GM12892 (cell line): ENCODE data around the gene TYW1.
"Not testable (repeated sequence)": the region's sequence is repeated elsewhere in the genome, so short reads cannot be mapped to it uniquely, and the experiment has no call there.

ENCODE experiments used
- POLR2A ChIP-seq: IDR thresholded peaks from 2 replicates; pipeline ENCODE4 v1.6.1; 2011; ENCODE audit warnings: low read depth, low read length, control low read depth
- POLR2AphosphoS5 ChIP-seq: IDR thresholded peaks from 2 replicates; pipeline ENCODE4 v1.6.1; 2011; ENCODE audit warnings: low read depth, low read length, control low read depth
- TAF1 ChIP-seq: IDR thresholded peaks from 2 replicates; pipeline ENCODE4 v1.6.1; 2011; ENCODE audit warnings: low read depth, mild to moderate bottlenecking, control low read depth, low read length, borderline replicate concordance

DNA sequence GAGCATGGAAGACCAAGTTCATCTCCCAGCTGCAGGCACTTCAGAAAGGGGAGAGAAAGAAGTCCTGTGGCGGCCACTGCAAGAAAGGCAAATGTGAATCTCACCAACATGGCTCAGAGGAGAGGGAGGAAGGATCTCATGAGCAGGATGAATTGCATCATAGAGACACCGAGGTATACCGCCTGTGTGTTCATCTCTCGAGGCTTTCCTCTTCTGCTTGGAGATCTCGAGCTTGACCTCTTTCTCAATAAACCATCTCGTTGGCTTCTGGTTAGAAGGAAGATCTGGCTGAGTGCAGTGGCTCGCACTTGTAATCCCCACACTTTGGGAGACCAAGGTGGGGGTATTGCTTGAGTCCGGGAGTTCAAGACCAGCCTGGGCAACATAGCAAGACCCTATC is 21.3 kb downstream of the TYW1 start:
- not testable (repeated sequence) for TF ChIP-seq POLR2AphosphoS5, TAF1, POLR2A
